ENCODE results near the gene MEF2C.

The MEF2C gene

DNA sequence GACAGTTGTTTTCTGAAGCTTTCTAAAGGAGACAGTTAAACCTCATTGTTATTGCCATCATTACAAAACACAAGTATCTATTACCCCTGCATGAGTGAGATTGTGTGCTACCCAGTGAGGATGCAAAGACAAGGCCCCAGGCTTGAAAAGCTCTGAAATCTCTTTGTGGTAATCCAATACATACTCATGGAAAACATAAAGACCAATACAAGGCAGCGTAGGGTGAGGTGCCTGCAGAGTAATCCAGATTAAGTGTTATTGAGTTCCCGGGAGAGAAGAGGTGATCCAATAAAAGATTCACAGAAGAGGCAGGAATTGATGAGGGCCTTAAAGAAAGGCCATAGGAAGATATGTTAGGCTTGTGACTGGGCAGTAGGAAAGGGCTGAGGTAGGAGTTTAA is 150.1 kb downstream of the MEF2C start:
- TF ChIP-seq EZH2 (IDR thresholded peaks at IDR 0.05): no peak
- TF ChIP-seq POLR2AphosphoS5 (IDR thresholded peaks at IDR 0.05; ENCODE audit: borderline replicate concordance, low read depth, low read length): no peak
- no peak for TF ChIP-seq FOXP2 (optimal IDR thresholded peaks at IDR 0.05; ENCODE audit: control extremely low read depth, extremely low read length, insufficient read depth)
- Histone ChIP-seq H3K4me3 (no peak overlapping the region), H3K9me3 (ENCODE audit: low read depth, low read length) (no peaks in the 10 kb centered on the region), H3K27ac (no peak overlapping the region), H3K9ac (ENCODE audit: insufficient read length) (no peak overlapping the region), H3K36me3 (ENCODE audit: insufficient read depth, low read length) (no peaks in the 10 kb centered on the region)
- DNase-seq (ENCODE audit: low read depth, low spot score): no peak

DNA sequence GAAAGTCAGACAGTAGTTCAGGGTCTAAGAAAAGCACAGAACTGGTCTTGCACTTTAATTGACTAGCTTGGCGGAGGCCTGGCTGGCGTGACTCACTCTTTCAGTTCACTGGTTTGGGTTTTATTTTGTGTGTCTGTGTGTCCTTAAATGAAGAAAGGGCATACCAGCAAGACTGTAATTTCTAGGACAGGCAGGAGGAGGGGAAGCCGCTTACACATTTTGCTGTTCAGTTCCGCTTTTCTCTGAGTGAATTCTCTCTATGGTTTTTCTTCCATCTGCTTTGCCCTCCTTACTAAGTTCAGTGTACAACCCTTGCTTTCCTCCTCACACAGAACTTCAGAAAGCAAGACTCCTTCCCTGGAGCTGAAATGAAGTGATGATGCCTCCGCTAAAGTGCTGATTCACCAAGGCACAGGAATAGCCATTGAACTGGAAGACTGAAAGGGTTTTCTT is 150.8 kb downstream of the MEF2C start:
- no peak for DNase-seq (ENCODE audit: low read depth, low spot score)
- Histone ChIP-seq H3K9me3 (ENCODE audit: low read depth, low read length) (no peaks in the 10 kb centered on the region), H3K36me3 (ENCODE audit: insufficient read depth, low read length) (no peaks in the 10 kb centered on the region), H3K4me3 (no peak overlapping the region), H3K9ac (ENCODE audit: insufficient read length) (no peak overlapping the region), H3K27ac (no peak overlapping the region)
- TF ChIP-seq EZH2 (IDR thresholded peaks at IDR 0.05) (no peak), FOXP2 (optimal IDR thresholded peaks at IDR 0.05; ENCODE audit: control extremely low read depth, extremely low read length, insufficient read depth) (no peak), POLR2AphosphoS5 (IDR thresholded peaks at IDR 0.05; ENCODE audit: borderline replicate concordance, low read depth, low read length) (no peak)

DNA sequence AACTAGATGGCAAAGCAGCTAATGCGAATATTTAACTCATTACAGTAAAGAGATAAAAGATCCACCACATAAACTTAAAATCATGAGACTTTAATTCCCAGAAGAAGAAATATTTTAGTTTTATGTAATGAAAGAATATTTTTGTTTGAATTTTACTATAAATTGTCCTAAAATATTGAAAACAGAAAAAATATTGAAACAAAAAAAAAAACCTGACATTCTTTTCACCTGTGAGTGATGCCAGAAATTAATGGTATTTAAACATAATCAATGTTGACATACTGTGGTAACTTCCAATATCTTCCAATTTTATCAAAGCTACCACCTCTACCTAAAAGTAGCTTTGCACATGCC is 153.2 kb downstream of the MEF2C start:
- no peak for DNase-seq (ENCODE audit: low read depth, low spot score)
- Histone ChIP-seq H3K4me3 (no peak overlapping the region), H3K9ac (ENCODE audit: insufficient read length) (no peak overlapping the region), H3K27ac (no peak overlapping the region), H3K9me3 (ENCODE audit: low read depth, low read length) (no peaks in the 10 kb centered on the region), H3K36me3 (ENCODE audit: insufficient read depth, low read length) (no peaks in the 10 kb centered on the region)
- TF ChIP-seq FOXP2 (optimal IDR thresholded peaks at IDR 0.05; ENCODE audit: control extremely low read depth, extremely low read length, insufficient read depth) (no peak), POLR2AphosphoS5 (IDR thresholded peaks at IDR 0.05; ENCODE audit: borderline replicate concordance, low read depth, low read length) (no peak), EZH2 (IDR thresholded peaks at IDR 0.05) (no peak)

DNA sequence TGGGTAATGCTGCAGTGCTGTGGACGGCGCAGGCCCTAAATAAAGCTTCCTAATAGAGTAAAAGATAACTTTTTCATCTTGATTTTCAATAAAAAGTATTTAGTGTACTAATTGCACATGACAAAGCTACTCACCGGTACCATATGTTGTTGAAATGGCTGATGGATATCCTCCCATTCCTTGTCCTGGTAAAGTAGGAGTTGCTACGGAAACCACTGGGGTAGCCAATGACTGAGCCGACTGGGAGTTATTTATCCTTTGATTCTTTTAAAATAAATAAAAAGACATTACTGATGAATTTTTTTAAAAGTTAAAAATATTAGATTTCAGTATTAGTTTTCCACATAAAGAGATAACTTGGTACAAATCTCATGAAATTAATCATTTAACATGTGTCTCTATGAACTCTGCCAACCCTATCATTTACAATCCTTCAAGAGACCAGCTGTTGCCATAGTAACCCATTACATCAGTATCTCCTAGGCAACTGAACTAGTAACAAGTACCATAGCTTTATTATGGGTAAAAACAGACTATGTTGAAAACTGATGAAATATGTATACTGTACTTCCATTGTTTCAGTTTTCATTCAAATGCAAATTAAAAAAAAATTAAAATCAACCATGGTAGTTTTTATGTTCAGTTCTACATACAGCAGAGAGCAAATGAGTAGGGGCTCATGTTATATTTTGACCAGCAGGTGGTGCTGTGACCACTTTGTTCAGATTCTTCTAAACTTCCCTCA is 153.7 kb downstream of the MEF2C start:
- Histone ChIP-seq H3K9me3 (ENCODE audit: low read depth, low read length) (no peaks in the 10 kb centered on the region), H3K9ac (ENCODE audit: insufficient read length) (no peak overlapping the region), H3K4me3 (no peak overlapping the region), H3K27ac (no peak overlapping the region), H3K36me3 (ENCODE audit: insufficient read depth, low read length) (no peaks in the 10 kb centered on the region)
- TF ChIP-seq EZH2 (IDR thresholded peaks at IDR 0.05) (no peak), POLR2AphosphoS5 (IDR thresholded peaks at IDR 0.05; ENCODE audit: borderline replicate concordance, low read depth, low read length) (no peak), FOXP2 (optimal IDR thresholded peaks at IDR 0.05; ENCODE audit: control extremely low read depth, extremely low read length, insufficient read depth) (no peak)
- peak; percentile 87 for DNase-seq (ENCODE audit: low read depth, low spot score)

DNA sequence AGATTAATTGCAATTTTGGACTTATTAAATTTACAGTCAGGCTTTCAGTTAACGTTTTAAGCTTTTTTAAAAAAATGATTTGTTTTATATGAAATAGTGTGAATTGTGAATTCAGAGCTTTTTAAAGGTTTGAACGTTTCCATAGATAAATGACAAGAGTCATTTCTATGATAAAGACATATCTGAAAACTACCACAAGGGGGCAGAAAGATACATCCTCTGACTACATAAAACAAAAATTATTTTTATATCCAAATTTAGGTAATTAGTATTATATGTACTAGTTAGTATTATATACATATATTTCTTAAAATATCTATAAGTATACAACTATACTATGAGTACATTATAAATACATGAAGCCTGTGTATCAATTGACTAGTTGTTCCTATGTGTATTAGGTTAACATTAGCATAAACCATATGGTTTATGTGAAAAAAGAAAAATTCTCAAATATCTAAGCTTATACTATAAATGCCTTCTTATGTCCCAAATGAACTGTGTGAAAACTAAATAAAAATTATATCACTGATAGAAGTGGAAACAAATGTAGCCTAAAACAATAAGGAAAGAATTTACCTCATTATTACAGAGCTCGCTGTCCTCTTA is 155.2 kb downstream of the MEF2C start:
- H3K4me3 ChIP-seq: no peak overlapping the region
- no peaks in the 10 kb centered on the region for H3K36me3 ChIP-seq (ENCODE audit: insufficient read depth, low read length)
- DNase-seq (ENCODE audit: low read depth, low spot score): no peak

DNA sequence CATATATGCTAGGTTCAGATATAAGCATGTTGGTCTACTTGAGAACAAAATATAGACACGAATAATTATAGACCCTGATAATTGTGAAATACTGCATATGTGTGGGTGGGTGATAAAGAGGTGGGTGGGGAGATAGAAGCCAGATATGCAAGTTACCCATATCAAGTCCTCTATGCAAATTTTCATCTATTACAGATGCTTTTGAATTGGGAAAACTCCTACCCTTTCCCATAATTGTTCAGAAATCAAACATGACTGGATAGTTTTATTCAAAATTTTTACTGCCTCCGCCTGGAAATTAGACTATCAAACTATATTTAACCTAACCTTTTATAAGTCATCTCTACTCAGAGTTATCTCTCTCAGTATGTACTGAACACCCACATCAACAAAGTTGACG is 157.5 kb downstream of the MEF2C start:
- no peak overlapping the region for H3K9ac ChIP-seq (ENCODE audit: insufficient read length)
- no peak overlapping the region for H3K27ac ChIP-seq
- no peak overlapping the region for H3K4me3 ChIP-seq
- H3K36me3 ChIP-seq (ENCODE audit: insufficient read depth, low read length): no peaks in the 10 kb centered on the region
- no peaks in the 10 kb centered on the region for H3K9me3 ChIP-seq (ENCODE audit: low read depth, low read length)
- no peak for DNase-seq (ENCODE audit: low read depth, low spot score)
- TF ChIP-seq POLR2AphosphoS5 (IDR thresholded peaks at IDR 0.05; ENCODE audit: borderline replicate concordance, low read depth, low read length) (no peak), FOXP2 (optimal IDR thresholded peaks at IDR 0.05; ENCODE audit: control extremely low read depth, extremely low read length, insufficient read depth) (no peak), EZH2 (IDR thresholded peaks at IDR 0.05) (no peak)

More for the DNA sequence above, 155.2 kb downstream of the MEF2C start:
- Histone ChIP-seq H3K9ac (ENCODE audit: insufficient read length) (no peak overlapping the region), H3K27ac (no peak overlapping the region), H3K9me3 (ENCODE audit: low read depth, low read length) (no peaks in the 10 kb centered on the region)
- no peak for TF ChIP-seq POLR2AphosphoS5 (IDR thresholded peaks at IDR 0.05; ENCODE audit: borderline replicate concordance, low read depth, low read length)
- no peak for TF ChIP-seq FOXP2 (optimal IDR thresholded peaks at IDR 0.05; ENCODE audit: control extremely low read depth, extremely low read length, insufficient read depth)
- no peak for TF ChIP-seq EZH2 (IDR thresholded peaks at IDR 0.05)

DNA sequence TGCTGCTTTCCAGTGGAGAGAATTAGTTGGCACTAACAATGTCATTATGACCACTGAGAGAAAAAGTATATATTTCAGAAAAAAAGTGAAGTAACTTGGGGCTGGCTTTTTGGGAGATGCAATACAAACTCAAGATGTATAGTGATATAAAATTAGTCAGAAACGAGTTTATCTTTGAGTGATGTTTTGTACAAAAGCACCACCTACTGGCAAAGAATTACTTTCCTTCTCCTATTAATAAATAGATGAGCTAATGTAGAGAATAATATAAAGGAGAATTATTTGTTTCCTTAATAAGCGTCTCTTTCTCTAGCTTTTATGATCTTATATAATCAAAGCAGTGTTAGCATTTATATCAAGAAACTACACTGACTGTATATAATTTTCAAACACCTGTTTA is 158.8 kb downstream of the MEF2C start:
- TF ChIP-seq POLR2AphosphoS5 (IDR thresholded peaks at IDR 0.05; ENCODE audit: borderline replicate concordance, low read depth, low read length) (no peak), EZH2 (IDR thresholded peaks at IDR 0.05) (no peak), FOXP2 (optimal IDR thresholded peaks at IDR 0.05; ENCODE audit: control extremely low read depth, extremely low read length, insufficient read depth) (no peak)
- H3K27ac ChIP-seq: no peak overlapping the region
- DNase-seq (ENCODE audit: low read depth, low spot score): no peak
- H3K4me3 ChIP-seq: no peak overlapping the region
- H3K9me3 ChIP-seq (ENCODE audit: low read depth, low read length): no peaks in the 10 kb centered on the region
- H3K9ac ChIP-seq (ENCODE audit: insufficient read length): no peak overlapping the region
- no peaks in the 10 kb centered on the region for H3K36me3 ChIP-seq (ENCODE audit: insufficient read depth, low read length)

DNA sequence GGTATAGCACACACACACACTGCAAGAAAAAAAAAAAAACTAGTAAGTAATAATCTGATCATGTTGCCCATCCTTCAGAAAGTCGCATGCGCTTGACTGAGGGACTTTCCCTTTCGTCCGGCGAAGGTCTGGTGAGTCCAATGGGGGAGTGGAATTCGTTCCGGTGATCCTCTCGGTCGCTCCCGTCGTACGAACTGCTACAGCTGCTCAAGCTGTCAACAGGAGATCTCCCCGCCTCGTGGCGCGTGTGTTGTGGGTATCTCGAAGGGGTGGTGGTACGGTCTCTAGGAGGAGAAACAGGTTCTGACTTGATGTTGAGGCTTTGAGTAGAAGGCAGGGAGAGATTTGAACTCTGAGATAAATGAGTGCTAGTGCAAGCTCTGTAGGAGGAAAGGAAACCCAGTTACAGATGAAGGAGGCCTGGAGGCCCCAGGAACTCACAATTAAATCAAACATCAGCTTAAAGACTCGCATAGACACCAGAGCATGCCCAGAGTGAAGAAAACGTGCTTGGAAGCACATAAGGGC is 160.4 kb downstream of the MEF2C start:
- Histone ChIP-seq H3K9ac (ENCODE audit: insufficient read length) (no peak overlapping the region), H3K27ac (no peak overlapping the region), H3K36me3 (ENCODE audit: insufficient read depth, low read length) (no peaks in the 10 kb centered on the region), H3K4me3 (no peak overlapping the region), H3K9me3 (ENCODE audit: low read depth, low read length) (no peaks in the 10 kb centered on the region)
- no peak for DNase-seq (ENCODE audit: low read depth, low spot score)
- TF ChIP-seq POLR2AphosphoS5 (IDR thresholded peaks at IDR 0.05; ENCODE audit: borderline replicate concordance, low read depth, low read length) (no peak), EZH2 (IDR thresholded peaks at IDR 0.05) (no peak), FOXP2 (optimal IDR thresholded peaks at IDR 0.05; ENCODE audit: control extremely low read depth, extremely low read length, insufficient read depth) (no peak)
